ENCODE results near the gene SMAD6. TPM values are rescaled to one million over a fixed set of nuclear protein-coding genes. Genes with fewer than 3 reads are reported as not detected.
"Not testable (repeated sequence)": the region's sequence is repeated elsewhere in the genome, so short reads cannot be mapped to it uniquely, and the experiment has no call there.

The SMAD6 gene
- total and polyA plus RNA-seq, 2 of the 4 experiments (the other 2 are of a cell fraction): 4.8 to 8.5 TPM

DNA sequence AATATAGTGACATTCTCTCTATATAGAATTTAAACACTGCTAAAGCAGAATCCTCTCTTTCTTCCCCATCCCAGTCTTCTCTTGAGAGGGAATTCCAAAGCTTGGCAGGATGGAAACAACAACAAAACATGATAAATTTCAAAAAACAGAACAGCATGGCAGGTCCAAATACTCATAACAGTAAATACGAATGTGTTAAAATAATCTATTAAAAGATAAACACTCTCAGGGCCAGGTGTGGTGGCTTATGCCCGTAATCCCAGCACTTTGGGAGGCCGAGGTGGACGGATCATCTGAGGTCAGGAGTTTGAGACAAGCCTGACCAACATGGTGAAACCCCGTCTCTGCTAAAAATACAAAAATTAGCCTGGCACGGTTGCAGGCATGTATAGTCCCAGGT lies 56.2 kb downstream of the SMAD6 start:
- intact Hi-C loops (cut with micrococcal nuclease); H2BK120ac ChIP-seq (ENCODE audit: low read depth, low read length); H3K9ac ChIP-seq (ENCODE audit: low read depth, low read length); H3K4me2 ChIP-seq (ENCODE audit: low read depth, low read length); H2AFZ ChIP-seq (replicated peaks; ENCODE audit: low read length, poor library complexity); H4K20me1 ChIP-seq (ENCODE audit: insufficient read depth, low read length); DNase-seq; H4K5ac ChIP-seq (ENCODE audit: low read depth, low read length); H4K91ac ChIP-seq (ENCODE audit: insufficient read depth, low read depth, low read length); H3K27me3 ChIP-seq (ENCODE audit: control insufficient read depth, insufficient read depth, low read length); H2AK9ac ChIP-seq (replicated peaks; ENCODE audit: low read depth, low read length, poor library complexity); in situ Hi-C loops (cut with MboI; ENCODE audit: low sequenced_read_pairs); H2AK5ac ChIP-seq (ENCODE audit: low read depth, low read length); H3K23ac ChIP-seq (ENCODE audit: low read depth, low read length); H3K4ac ChIP-seq (ENCODE audit: low read depth, low read length); BruUV-seq (replicated peaks); H2BK15ac ChIP-seq (ENCODE audit: low read depth, low read length); H3K56ac ChIP-seq (ENCODE audit: extremely low read depth, insufficient read depth, low read length); H3K4me3 ChIP-seq (ENCODE audit: insufficient read depth, low read depth, low read length); H3K27ac ChIP-seq (ENCODE audit: insufficient read depth, low read length); H3K14ac ChIP-seq (replicated peaks; ENCODE audit: low read depth, low read length); ATAC-seq (ENCODE audit: low read depth); H4K8ac ChIP-seq (ENCODE audit: low read depth in 2 of 2, low read length in 2 of 2); dilution Hi-C loops (cut with HindIII; ENCODE audit: low sequenced_read_pairs, unreplicated experiment); H3K9me3 ChIP-seq (ENCODE audit: control insufficient read depth, insufficient read depth, low read length); H2BK20ac ChIP-seq (ENCODE audit: low read depth, low read length); H2BK5ac ChIP-seq (ENCODE audit: low read depth, low read length, poor library complexity, severe bottlenecking); H3K18ac ChIP-seq (ENCODE audit: low read depth, low read length): not testable (repeated sequence)
- Histone ChIP-seq H3K9me1 (ENCODE audit: insufficient read depth, low read length) (peaks cover 39% of the 10 kb centered on the region), H3K36me3 (ENCODE audit: control insufficient read depth, insufficient read depth, low read length) (peaks cover 13% of the 10 kb centered on the region), H3K4me1 (ENCODE audit: control insufficient read depth, insufficient read depth, low read length) (peaks cover 29% of the 10 kb centered on the region), H3K79me1 (ENCODE audit: low read depth in 1 of 2, low read length in 2 of 2) (peaks cover 43 to 82% of the 10 kb centered on the region in 2 experiments)
- ChIA-PET CTCF (interaction anchor here (0.6 kb wide), 1 partner anchor 235 kb away, joined by 3 read pairs; no protein-coding TSS in a partner anchor), POLR2A (ENCODE audit: unreplicated experiment) (interaction anchor here (0.6 kb wide), 1 partner anchor 15 kb away, joined by 4 read pairs; no protein-coding TSS in a partner anchor)
- 94% methylated on average over 5 of the region's 6 CpGs; no CpG with 5 or more reads in 1 of the 2 experiments for WGBS, 2 experiments (ENCODE audit: extremely low coverage in 2 of 2, insufficient read length in 1 of 2)

Measured in IMR-90 (cell line).